Measurements from ENCODE around the gene MYBPC3. TPM values are rescaled to one million over a fixed set of nuclear protein-coding genes. Genes with fewer than 3 reads are reported as not detected.

MYBPC3 gene
- not detected in 2 replicates for total RNA-seq (2014; rRNA removed; shearing (Covaris generic))

GRCh38 chr11:47352556-47352955, at the start of gene MYBPC3:
Gene MYBPC3 (minus strand): TSS chr11:47352702. CDS start chr11:47352647, 55 bp downstream.
- no peak for DNase-seq (ENCODE audit: low read depth)

GRCh38 chr11:47400768-47401279, 48.3 kb upstream of the MYBPC3 start:
- no peak for DNase-seq (ENCODE audit: low read depth)

GRCh38 chr11:47399860-47400767, 47.6 kb upstream of the MYBPC3 start:
- no peak for DNase-seq (ENCODE audit: low read depth)

GRCh38 chr11:47398551-47398950, 46.0 kb upstream of the MYBPC3 start:
- no peak for DNase-seq (ENCODE audit: low read depth)

- no peak for DNase-seq (ENCODE audit: low read depth)
Measured at GRCh38 chr11:47398011-47398410, 45.5 kb upstream of the MYBPC3 start.

- no peak for DNase-seq (ENCODE audit: low read depth)
Measured at GRCh38 chr11:47396049-47396320, 43.5 kb upstream of the MYBPC3 start.

- no peak for DNase-seq (ENCODE audit: low read depth)
Measured at GRCh38 chr11:47395223-47396048, 42.9 kb upstream of the MYBPC3 start.

- no peak for DNase-seq (ENCODE audit: low read depth)
Measured at GRCh38 chr11:47394322-47395222, 42.1 kb upstream of the MYBPC3 start.

- DNase-seq (ENCODE audit: low read depth) = no peak
Measured at GRCh38 chr11:47394050-47394321, 41.5 kb upstream of the MYBPC3 start.

- DNase-seq (ENCODE audit: low read depth) = peak; percentile 57
Measured at GRCh38 chr11:47393163-47394049, 40.9 kb upstream of the MYBPC3 start.

- no peak for DNase-seq (ENCODE audit: low read depth)
Measured at GRCh38 chr11:47392546-47393162, 40.2 kb upstream of the MYBPC3 start.

GRCh38 chr11:47391711-47392432, 39.4 kb upstream of the MYBPC3 start:
- DNase-seq (ENCODE audit: low read depth) = no peak

GRCh38 chr11:47391077-47391583, 38.6 kb upstream of the MYBPC3 start:
- DNase-seq (ENCODE audit: low read depth) = no peak

- no peak for DNase-seq (ENCODE audit: low read depth)
Measured at GRCh38 chr11:47390422-47390760, 37.9 kb upstream of the MYBPC3 start.

- no peak for DNase-seq (ENCODE audit: low read depth)
Measured at GRCh38 chr11:47389577-47390421, 37.3 kb upstream of the MYBPC3 start.

- no peak for DNase-seq (ENCODE audit: low read depth)
Measured at GRCh38 chr11:47388697-47389576, 36.4 kb upstream of the MYBPC3 start.

GRCh38 chr11:47387944-47388696, 35.6 kb upstream of the MYBPC3 start:
- no peak for DNase-seq (ENCODE audit: low read depth)

All from M059J (cell line).